Epithelial cell of proximal tubule (primary cell): ENCODE measurements around the gene CFAP47. TPM values are rescaled to one million over a fixed set of nuclear protein-coding genes. Genes with fewer than 3 reads are reported as not detected.

Experiments
- DNase-seq: peaks from one replicate; pipeline ENCODE4 v3.0.0-alpha.2; 2011; ENCODE audit warnings: low read depth
- H3K4me3 ChIP-seq: 2 replicates; pipeline ENCODE4 v1.5.1; 2011; ENCODE audit warnings: low read depth, mild to moderate bottlenecking, low read length
- total RNA-seq: library from RNA; depleted of rRNA; stranded (reverse); fragments of >200 nt; gene quantifications from 2 replicates; pipeline ENCODE4 v1.2.3, GENCODE V29; 2015
- TF ChIP-seq, protein P1 (sequence below): conservative IDR thresholded peaks from 2 replicates; pipeline ENCODE4 v1.5.1; 2012; ENCODE audit warnings: low read depth, mild to moderate bottlenecking, low read length

CFAP47 gene
- total RNA-seq, 1 donor from 2014 or later, result not detected

DNA sequence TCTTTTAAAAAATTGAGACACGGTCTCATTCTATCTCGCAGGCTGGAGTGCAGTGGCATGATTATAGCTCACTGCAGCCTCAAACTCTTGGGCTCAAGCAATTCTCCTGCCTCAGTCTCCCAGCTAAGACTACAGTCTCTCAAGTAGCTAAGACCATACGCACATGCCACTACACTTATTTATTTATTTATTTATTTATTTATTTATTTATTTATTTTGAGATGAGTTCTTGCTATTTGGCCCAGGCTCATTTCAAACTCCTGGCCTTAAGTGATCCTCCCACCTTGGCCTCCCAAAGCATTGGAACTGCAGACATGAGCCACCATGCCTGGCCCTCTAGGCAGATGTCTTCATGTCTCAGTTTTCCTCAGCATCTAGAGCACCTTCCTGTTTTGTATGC is 482.2 kb downstream of the CFAP47 start:
- no peak for DNase-seq
- H3K4me3 ChIP-seq, result no peak overlapping the region
- TF ChIP-seq, protein P1, sequence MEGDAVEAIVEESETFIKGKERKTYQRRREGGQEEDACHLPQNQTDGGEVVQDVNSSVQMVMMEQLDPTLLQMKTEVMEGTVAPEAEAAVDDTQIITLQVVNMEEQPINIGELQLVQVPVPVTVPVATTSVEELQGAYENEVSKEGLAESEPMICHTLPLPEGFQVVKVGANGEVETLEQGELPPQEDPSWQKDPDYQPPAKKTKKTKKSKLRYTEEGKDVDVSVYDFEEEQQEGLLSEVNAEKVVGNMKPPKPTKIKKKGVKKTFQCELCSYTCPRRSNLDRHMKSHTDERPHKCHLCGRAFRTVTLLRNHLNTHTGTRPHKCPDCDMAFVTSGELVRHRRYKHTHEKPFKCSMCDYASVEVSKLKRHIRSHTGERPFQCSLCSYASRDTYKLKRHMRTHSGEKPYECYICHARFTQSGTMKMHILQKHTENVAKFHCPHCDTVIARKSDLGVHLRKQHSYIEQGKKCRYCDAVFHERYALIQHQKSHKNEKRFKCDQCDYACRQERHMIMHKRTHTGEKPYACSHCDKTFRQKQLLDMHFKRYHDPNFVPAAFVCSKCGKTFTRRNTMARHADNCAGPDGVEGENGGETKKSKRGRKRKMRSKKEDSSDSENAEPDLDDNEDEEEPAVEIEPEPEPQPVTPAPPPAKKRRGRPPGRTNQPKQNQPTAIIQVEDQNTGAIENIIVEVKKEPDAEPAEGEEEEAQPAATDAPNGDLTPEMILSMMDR, result no peak

- no peak for DNase-seq
- TF ChIP-seq, protein P1, result no peak
- no peak overlapping the region for H3K4me3 ChIP-seq
These were observed 488.3 kb downstream of the CFAP47 start for GRCh38 chrX:36407836-36408235.

DNA sequence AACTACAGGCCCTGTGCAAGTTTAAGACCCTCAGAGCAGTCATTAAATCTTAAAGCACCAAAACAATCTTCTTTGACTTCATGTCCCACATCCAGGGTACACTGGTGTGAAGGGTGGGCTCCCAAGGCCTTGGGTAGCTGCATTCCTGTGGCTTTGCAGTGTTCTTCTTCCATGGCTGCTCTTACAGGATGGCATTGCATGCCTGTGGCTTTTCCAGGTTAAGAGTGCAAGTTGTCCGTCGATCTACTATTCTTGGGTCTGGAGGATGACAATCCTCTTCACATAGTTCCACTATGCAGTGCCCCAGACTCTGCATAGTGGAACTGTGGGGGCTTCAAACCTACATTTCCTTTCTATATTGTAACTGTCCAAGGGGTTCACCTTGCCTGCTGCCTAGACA is 494.5 kb downstream of the CFAP47 start:
- TF ChIP-seq, protein P1, result no peak
- DNase-seq, result no peak
- H3K4me3 ChIP-seq, result no peak overlapping the region

DNA sequence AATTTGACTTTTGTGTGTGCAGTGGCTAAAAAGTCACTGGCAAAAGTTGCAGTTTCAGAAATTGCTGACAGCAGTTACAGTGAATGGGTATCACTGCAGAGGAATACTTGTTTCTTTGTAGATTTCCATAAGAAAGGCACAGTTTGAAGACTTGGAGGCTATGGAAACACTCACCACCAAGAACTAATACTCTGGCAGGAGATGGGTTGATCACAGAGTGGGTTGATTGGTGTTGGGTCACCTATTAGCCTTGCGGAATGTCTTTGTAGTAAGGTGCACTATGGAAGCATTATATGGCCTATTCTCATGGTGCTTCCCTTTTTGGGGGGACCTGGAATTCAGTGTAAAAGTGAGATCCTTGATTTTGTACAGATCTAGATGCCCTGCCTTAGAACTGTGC is 502.8 kb downstream of the CFAP47 start:
- no peak for DNase-seq
- TF ChIP-seq, protein P1, result no peak
- H3K4me3 ChIP-seq, result no peak overlapping the region

- no peak overlapping the region for H3K4me3 ChIP-seq
- DNase-seq, result peak; percentile 22
- TF ChIP-seq, protein P1, result no peak
These were observed 512.3 kb downstream of the CFAP47 start for GRCh38 chrX:36431819-36432218.

- TF ChIP-seq, protein P1, result no peak
- no peak for DNase-seq
- H3K4me3 ChIP-seq, result no peak overlapping the region
These were observed 515.0 kb downstream of the CFAP47 start for GRCh38 chrX:36434522-36434921.

Other genes with a start within 250 kb of the CFAP47 start
- not detected in 2 replicates for gene MAGEB16, start 121.4 kb upstream of the CFAP47 start, total RNA-seq